GM23338 (cell line): ENCODE data around the gene GSN. TPM values are rescaled to one million over a fixed set of nuclear protein-coding genes. Genes with fewer than 3 reads are reported as not detected.

Experiments
- ATAC-seq: fragments of 200-7000 bp; cut with Tn5 transposase; 3 replicates; pipeline ENCODE4 v1.9.1; 2020
- DNase-seq: peaks from one replicate; pipeline ENCODE4 v3.0.0-alpha.2; 2015; ENCODE audit warnings: low spot score
- H2AFZ ChIP-seq: fragments of 200-600 bp; sonication (generic); 2 replicates; pipeline ENCODE4 v1.8.0; 2016; ENCODE audit warnings: antibody characterized with exemption, mild to moderate bottlenecking, moderate library complexity
- H3F3A ChIP-seq: fragments of 200-600 bp; sonication (generic); replicated peaks from 2 replicates; pipeline ENCODE4 v1.8.0; 2017; ENCODE audit warnings: antibody characterized with exemption, mixed run types, low read depth
- H3K27ac ChIP-seq: fragments of 200-600 bp; sonication (generic); 2 replicates; pipeline ENCODE4 v1.6.1; 2016; ENCODE audit warnings: low read depth
- H3K27me3 ChIP-seq: fragments of 200-600 bp; sonication (generic); 2 replicates; pipeline ENCODE4 v1.8.0; 2016; ENCODE audit warnings: mild to moderate bottlenecking, mixed run types, moderate library complexity; ENCODE audit not compliant: insufficient read depth
- H3K36me3 ChIP-seq: fragments of 200-600 bp; sonication (generic); 2 replicates; pipeline ENCODE4 v1.8.0; 2016; ENCODE audit warnings: mild to moderate bottlenecking; ENCODE audit not compliant: insufficient read depth
- H3K4me1 ChIP-seq: fragments of 200-600 bp; sonication (generic); 2 replicates; pipeline ENCODE4 v1.8.0; 2016; ENCODE audit warnings: mild to moderate bottlenecking, moderate library complexity; ENCODE audit not compliant: insufficient read depth
- H3K4me2 ChIP-seq: fragments of 200-600 bp; sonication (generic); 2 replicates; pipeline ENCODE4 v1.7.1; 2017; ENCODE audit warnings: mixed run types
- H3K4me3 ChIP-seq: fragments of 200-600 bp; sonication (generic); 2 replicates; pipeline ENCODE4 v1.6.1; 2016; ENCODE audit warnings: mixed run types
- H3K79me2 ChIP-seq: fragments of 200-600 bp; sonication (generic); replicated peaks from 2 replicates; pipeline ENCODE4 v1.8.0; 2017; ENCODE audit warnings: mild to moderate bottlenecking; ENCODE audit not compliant: insufficient read depth
- H3K9me2 ChIP-seq: fragments of 200-600 bp; sonication (generic); 2 replicates; pipeline ENCODE4 v1.8.0; 2017; ENCODE audit not compliant: insufficient read depth
- H4K20me1 ChIP-seq: fragments of 200-600 bp; sonication (generic); replicated peaks from 2 replicates; pipeline ENCODE4 v1.8.0; 2017; ENCODE audit warnings: mild to moderate bottlenecking; ENCODE audit not compliant: insufficient read depth
- H3K27ac Mint-ChIP-seq: 2 replicates; pipeline ENCODE4 v1.8.0; 2020; ENCODE audit warnings: inconsistent platforms, mild to moderate bottlenecking, moderate library complexity, mixed read lengths
- H3K27me3 Mint-ChIP-seq: 3 replicates; pipeline ENCODE4 v1.8.0; 2022; ENCODE audit warnings: low read depth, mild to moderate bottlenecking, moderate library complexity, mixed read lengths, inconsistent platforms; ENCODE audit not compliant: insufficient read depth, poor library complexity
- H3K36me3 Mint-ChIP-seq: 3 replicates; pipeline ENCODE4 v1.8.0; 2021; ENCODE audit warnings: low read depth, mild to moderate bottlenecking, inconsistent platforms, moderate library complexity, mixed read lengths
- H3K4me1 Mint-ChIP-seq: 3 replicates; pipeline ENCODE4 v1.8.0; 2020; ENCODE audit warnings: mild to moderate bottlenecking, inconsistent platforms, mixed read lengths
- H3K4me3 Mint-ChIP-seq: 3 replicates; pipeline ENCODE4 v1.8.0; 2021; ENCODE audit warnings: moderate library complexity, mild to moderate bottlenecking, inconsistent platforms, mixed read lengths
- H3K9me3 Mint-ChIP-seq: 3 replicates; pipeline ENCODE4 v1.8.0; 2020; ENCODE audit warnings: moderate library complexity, mild to moderate bottlenecking, inconsistent platforms, mixed read lengths
- CREB1 ChIP-seq: fragments of 250-450 bp; sonication (Bioruptor Pico); IDR thresholded peaks from 2 replicates; pipeline ENCODE4 v1.5.0; 2020; ENCODE audit warnings: low read depth, mild to moderate bottlenecking, moderate library complexity
- CTCF ChIP-seq, 2 experiments: fragments of 200-600 bp in 1 of 2; sonication (generic) in 1 of 2; conservative IDR thresholded peaks; 2 replicates each; pipeline versions ENCODE4 v1.5.1 to v1.6.1; 2016 to 2017; ENCODE audit warnings: antibody characterized with exemption in 2 of 2, low read depth in 2 of 2, mild to moderate bottlenecking in 2 of 2, moderate library complexity in 1 of 2
- ETS1 ChIP-seq: IDR thresholded peaks from 2 replicates; pipeline ENCODE4 v1.6.1; 2016; ENCODE audit warnings: antibody characterized with exemption
- EZH2 ChIP-seq: fragments of 200-600 bp; sonication (generic); IDR thresholded peaks from one replicate; pipeline ENCODE4 v1.8.0; 2017; ENCODE audit warnings: antibody characterized with exemption, mild to moderate bottlenecking, low read depth; ENCODE audit not compliant: unreplicated experiment
- EZH2phosphoT487 ChIP-seq: fragments of 200-600 bp; sonication (generic); IDR thresholded peaks from one replicate; pipeline ENCODE4 v1.8.1; 2018; ENCODE audit warnings: antibody characterized with exemption; ENCODE audit not compliant: unreplicated experiment
- JUNB ChIP-seq: IDR thresholded peaks from one replicate; pipeline ENCODE4 v1.6.1; 2016; ENCODE audit warnings: antibody characterized with exemption; ENCODE audit not compliant: unreplicated experiment
- NANOG ChIP-seq: IDR thresholded peaks from 2 replicates; pipeline ENCODE4 v1.6.1; 2016; ENCODE audit warnings: antibody characterized with exemption, borderline replicate concordance
- POLR2AphosphoS5 ChIP-seq: IDR thresholded peaks from 2 replicates; pipeline ENCODE4 v1.6.1; 2016; ENCODE audit warnings: antibody characterized with exemption, low read depth
- REST ChIP-seq: IDR thresholded peaks from one replicate; pipeline ENCODE4 v1.6.1; 2018; ENCODE audit warnings: antibody characterized with exemption; ENCODE audit not compliant: unreplicated experiment
- STAT1 ChIP-seq: IDR thresholded peaks from one replicate; pipeline ENCODE4 v1.6.1; 2016; ENCODE audit warnings: antibody characterized with exemption; ENCODE audit not compliant: unreplicated experiment
- ZNF114 ChIP-seq: fragments of 250-450 bp; sonication (Bioruptor Pico); IDR thresholded peaks from 2 replicates; pipeline ENCODE4 v1.5.0; 2020; ENCODE audit warnings: mild to moderate bottlenecking, moderate library complexity
- ZNF331 ChIP-seq: fragments of 250-450 bp; sonication (Bioruptor Pico); IDR thresholded peaks from 2 replicates; pipeline ENCODE4 v1.5.0; 2020; ENCODE audit warnings: low read depth, mild to moderate bottlenecking, moderate library complexity
- ZNF462 ChIP-seq: fragments of 250-450 bp; sonication (Bioruptor Pico); IDR thresholded peaks from 2 replicates; pipeline ENCODE4 v1.5.0; 2020; ENCODE audit warnings: mild to moderate bottlenecking, moderate library complexity
- polyA plus RNA-seq: library from polyadenylated mRNA; unstranded; fragments of >200 nt; fragmentation: Nextera tagmentation; extraction: Ambion mirVana; gene quantifications from 2 replicates; pipeline ENCODE4 v1.2.1, GENCODE V29; 2016
- total RNA-seq: library from RNA; depleted of rRNA; stranded (reverse); fragments of >200 nt; shearing (Covaris generic); gene quantifications from 2 replicates; pipeline ENCODE4 v1.2.3, GENCODE V29; 2014

The GSN gene
- total and polyA plus RNA-seq, 2 experiments from 2014 or later = 30.2 to 85.7 TPM

- peak; percentile 30; the same call in 2 of the 3 replicates for ATAC-seq
- H3K27ac Mint-ChIP-seq = no peak overlapping the region
- peaks cover 6% of the 10 kb centered on the region for H3K27me3 Mint-ChIP-seq
- no peak overlapping the region for H3K4me3 Mint-ChIP-seq
- H2AFZ ChIP-seq = no peak overlapping the region
- DNase-seq = peak; percentile 22
- H3K4me1 ChIP-seq = no peaks in the 10 kb centered on the region
- no peak overlapping the region for H3K4me2 ChIP-seq
- peaks cover 41% of the 10 kb centered on the region for H3K36me3 Mint-ChIP-seq
- no peaks in the 10 kb centered on the region for H3K79me2 ChIP-seq
- H3K9me3 Mint-ChIP-seq = no peaks in the 10 kb centered on the region
- no peaks in the 10 kb centered on the region for H3K36me3 ChIP-seq
- no peaks in the 10 kb centered on the region for H3K9me2 ChIP-seq
- no peaks in the 10 kb centered on the region for H3F3A ChIP-seq
- H3K4me1 Mint-ChIP-seq = no peaks in the 10 kb centered on the region
- H3K4me3 ChIP-seq = no peak overlapping the region
- H3K27me3 ChIP-seq = no peaks in the 10 kb centered on the region
- H3K27ac ChIP-seq = no peak overlapping the region
- TF ChIP-seq STAT1 = no peak
- no peak for TF ChIP-seq ZNF462 (CRISPR knock-in tag)
- no peak for TF ChIP-seq JUNB
- no peak for TF ChIP-seq ZNF114 (CRISPR knock-in tag)
- TF ChIP-seq POLR2AphosphoS5 = no peak
- TF ChIP-seq CTCF (conservative IDR thresholded peaks at IDR 0.05; ENCODE audit: low read depth in 2 of 2) = no peak
- TF ChIP-seq NANOG = no peak
- TF ChIP-seq EZH2phosphoT487 = no peak
- TF ChIP-seq EZH2 = no peak
- no peak for TF ChIP-seq ZNF331 (CRISPR knock-in tag)
- TF ChIP-seq ETS1 = no peak
- TF ChIP-seq CREB1 (CRISPR knock-in tag) = no peak
- TF ChIP-seq REST = no peak
- H4K20me1 ChIP-seq = no peaks in the 10 kb centered on the region
Measured at GRCh38 chr9:121326130-121326838, 58.3 kb downstream of the GSN start.
